Memory B cell (primary cell): Measurements from ENCODE around the gene SULF2.

Source experiments
- ATAC-seq: fragments of 150-1000 bp; cut with Tn5 transposase; 2 replicates; pipeline ENCODE4 v1.10.0; 2021; ENCODE audit warnings: low read depth, mild to moderate bottlenecking, moderate library complexity
- DNase-seq, 2 donors: peaks; one replicate each; pipeline ENCODE4 v3.0.0; 2022; ENCODE audit warnings: low spot score in 2 of 2
- H3K27ac Mint-ChIP-seq: one replicate; pipeline ENCODE4 v1.8.0; 2022; ENCODE audit warnings: mild to moderate bottlenecking, moderate library complexity, mixed read lengths
- H3K27me3 Mint-ChIP-seq: one replicate; pipeline ENCODE4 v1.8.0; 2022; ENCODE audit warnings: mixed read lengths
- H3K36me3 Mint-ChIP-seq: one replicate; pipeline ENCODE4 v1.8.0; 2022; ENCODE audit warnings: mild to moderate bottlenecking, mixed read lengths
- H3K4me1 Mint-ChIP-seq: one replicate; pipeline ENCODE4 v1.8.0; 2022; ENCODE audit warnings: mixed read lengths
- H3K4me3 Mint-ChIP-seq: one replicate; pipeline ENCODE4 v1.8.0; 2022; ENCODE audit warnings: mild to moderate bottlenecking, moderate library complexity, mixed read lengths
- H3K9me3 Mint-ChIP-seq: one replicate; pipeline ENCODE4 v1.8.0; 2022; ENCODE audit warnings: mixed read lengths

The SULF2 gene

GRCh38 chr20:47784599-47785310 is 526 bp downstream of the SULF2 start:
- Mint-ChIP-seq H3K36me3 (no peaks in the 10 kb centered on the region), H3K27me3 (peaks cover 18% of the 10 kb centered on the region), H3K9me3 (no peaks in the 10 kb centered on the region), H3K4me3 (peak overlapping the region; percentile 72), H3K27ac (no peak overlapping the region), H3K4me1 (peaks cover 9% of the 10 kb centered on the region)
- peak; percentile 16 for ATAC-seq
- peak in 1 of 2 donors; percentile 26 for DNase-seq

GRCh38 chr20:47783828-47784598 is 1.3 kb downstream of the SULF2 start:
- Mint-ChIP-seq H3K36me3 (no peaks in the 10 kb centered on the region), H3K27me3 (peaks cover 17% of the 10 kb centered on the region), H3K9me3 (no peaks in the 10 kb centered on the region), H3K4me3 (peak overlapping the region; percentile 72), H3K4me1 (peaks cover 9% of the 10 kb centered on the region), H3K27ac (no peak overlapping the region)
- DNase-seq (no peak), ATAC-seq (no peak)

- H3K4me1 Mint-ChIP-seq: peaks cover 9% of the 10 kb centered on the region
- ATAC-seq (no peak), DNase-seq (no peak)
- H3K4me3 Mint-ChIP-seq: no peak overlapping the region
- H3K27ac Mint-ChIP-seq: no peak overlapping the region
- no peaks in the 10 kb centered on the region for H3K36me3 Mint-ChIP-seq
- H3K27me3 Mint-ChIP-seq: peaks cover 16% of the 10 kb centered on the region
- H3K9me3 Mint-ChIP-seq: no peaks in the 10 kb centered on the region
Measured at GRCh38 chr20:47782920-47783552, 2.2 kb downstream of the SULF2 start.

- no peak for ATAC-seq
- peaks cover 3% of the 10 kb centered on the region for H3K36me3 Mint-ChIP-seq
- peaks cover 9% of the 10 kb centered on the region for H3K4me1 Mint-ChIP-seq
- no peak overlapping the region for H3K4me3 Mint-ChIP-seq
- peaks cover 19% of the 10 kb centered on the region for H3K27me3 Mint-ChIP-seq
- H3K27ac Mint-ChIP-seq: no peak overlapping the region
- no peak for DNase-seq
- no peaks in the 10 kb centered on the region for H3K9me3 Mint-ChIP-seq
Measured at GRCh38 chr20:47782076-47782475, 3.2 kb downstream of the SULF2 start.

GRCh38 chr20:47781632-47782031 is 3.6 kb downstream of the SULF2 start:
- no peak for DNase-seq
- H3K27me3 Mint-ChIP-seq: peaks cover 22% of the 10 kb centered on the region
- peaks cover 2% of the 10 kb centered on the region for H3K9me3 Mint-ChIP-seq
- peaks cover 9% of the 10 kb centered on the region for H3K4me1 Mint-ChIP-seq
- H3K36me3 Mint-ChIP-seq: peaks cover 6% of the 10 kb centered on the region
- H3K4me3 Mint-ChIP-seq: no peak overlapping the region
- no peak for ATAC-seq
- H3K27ac Mint-ChIP-seq: no peak overlapping the region

GRCh38 chr20:47780720-47781389 is 4.4 kb downstream of the SULF2 start:
- Mint-ChIP-seq H3K9me3 (peaks cover 2% of the 10 kb centered on the region), H3K4me1 (peaks cover 3% of the 10 kb centered on the region), H3K27ac (no peak overlapping the region), H3K36me3 (peaks cover 6% of the 10 kb centered on the region), H3K4me3 (no peak overlapping the region), H3K27me3 (peaks cover 19% of the 10 kb centered on the region)
- DNase-seq: no peak
- no peak for ATAC-seq

GRCh38 chr20:47778398-47779354 is 6.6 kb downstream of the SULF2 start:
- DNase-seq: no peak
- no peak overlapping the region for H3K4me3 Mint-ChIP-seq
- no peak overlapping the region for H3K27ac Mint-ChIP-seq
- H3K27me3 Mint-ChIP-seq: peaks cover 11% of the 10 kb centered on the region
- H3K9me3 Mint-ChIP-seq: peaks cover 2% of the 10 kb centered on the region
- H3K4me1 Mint-ChIP-seq: no peaks in the 10 kb centered on the region
- H3K36me3 Mint-ChIP-seq: peaks cover 6% of the 10 kb centered on the region
- ATAC-seq: no peak

- Mint-ChIP-seq H3K36me3 (peaks cover 6% of the 10 kb centered on the region), H3K4me1 (no peaks in the 10 kb centered on the region), H3K27ac (no peak overlapping the region), H3K9me3 (peaks cover 2% of the 10 kb centered on the region), H3K27me3 (peaks cover 13% of the 10 kb centered on the region), H3K4me3 (no peak overlapping the region)
- no peak for DNase-seq
- no peak for ATAC-seq
Measured at GRCh38 chr20:47777220-47777619, 8.1 kb downstream of the SULF2 start.

- ATAC-seq (no peak), DNase-seq (no peak)
- no peak overlapping the region for H3K4me3 Mint-ChIP-seq
- peaks cover 2% of the 10 kb centered on the region for H3K9me3 Mint-ChIP-seq
- H3K27me3 Mint-ChIP-seq: peaks cover 11% of the 10 kb centered on the region
- H3K27ac Mint-ChIP-seq: no peak overlapping the region
- no peaks in the 10 kb centered on the region for H3K4me1 Mint-ChIP-seq
- H3K36me3 Mint-ChIP-seq: peaks cover 6% of the 10 kb centered on the region
Measured at GRCh38 chr20:47776639-47777038, 8.6 kb downstream of the SULF2 start.

- H3K9me3 Mint-ChIP-seq: peaks cover 2% of the 10 kb centered on the region
- H3K27me3 Mint-ChIP-seq: peaks cover 11% of the 10 kb centered on the region
- H3K4me3 Mint-ChIP-seq: no peak overlapping the region
- peaks cover 6% of the 10 kb centered on the region for H3K36me3 Mint-ChIP-seq
- no peak for ATAC-seq
- no peak for DNase-seq
- no peak overlapping the region for H3K27ac Mint-ChIP-seq
- H3K4me1 Mint-ChIP-seq: no peaks in the 10 kb centered on the region
Measured at GRCh38 chr20:47775841-47776240, 9.4 kb downstream of the SULF2 start.

GRCh38 chr20:47775039-47775438 is 10.2 kb downstream of the SULF2 start:
- H3K4me3 Mint-ChIP-seq: no peak overlapping the region

GRCh38 chr20:47774131-47774777 is 11.0 kb downstream of the SULF2 start:
- ATAC-seq: no peak
- Mint-ChIP-seq H3K9me3 (peaks cover 2% of the 10 kb centered on the region), H3K27ac (no peak overlapping the region), H3K4me3 (no peak overlapping the region), H3K4me1 (no peaks in the 10 kb centered on the region), H3K36me3 (peaks cover 12% of the 10 kb centered on the region), H3K27me3 (peaks cover 12% of the 10 kb centered on the region)
- DNase-seq: no peak

More at GRCh38 chr20:47775039-47775438, 10.2 kb downstream of the SULF2 start:
- H3K36me3 Mint-ChIP-seq: peaks cover 8% of the 10 kb centered on the region
- H3K27ac Mint-ChIP-seq: no peak overlapping the region
- H3K4me1 Mint-ChIP-seq: no peaks in the 10 kb centered on the region
- H3K27me3 Mint-ChIP-seq: peaks cover 9% of the 10 kb centered on the region
- ATAC-seq: no peak
- peaks cover 2% of the 10 kb centered on the region for H3K9me3 Mint-ChIP-seq
- DNase-seq: no peak

- Mint-ChIP-seq H3K27ac (no peak overlapping the region), H3K36me3 (peaks cover 12% of the 10 kb centered on the region), H3K4me1 (no peaks in the 10 kb centered on the region), H3K4me3 (no peak overlapping the region), H3K9me3 (peaks cover 2% of the 10 kb centered on the region), H3K27me3 (peaks cover 12% of the 10 kb centered on the region)
- ATAC-seq: no peak
- DNase-seq: no peak
Measured at GRCh38 chr20:47773371-47773786, 11.9 kb downstream of the SULF2 start.
